IPS-15b (cell line): Measurements from ENCODE around the gene PDE7B.

Experiments
- H3K27me3 ChIP-seq: one replicate; pipeline ENCODE4 v1.6.1; 2013; ENCODE audit warnings: low read length; ENCODE audit not compliant: control insufficient read depth, insufficient read depth
- H3K36me3 ChIP-seq: one replicate; pipeline ENCODE4 v1.6.1; 2013; ENCODE audit warnings: low read length; ENCODE audit not compliant: control insufficient read depth, insufficient read depth
- H3K4me1 ChIP-seq: one replicate; pipeline ENCODE4 v1.6.1; 2013; ENCODE audit warnings: mild to moderate bottlenecking, low read length; ENCODE audit not compliant: control insufficient read depth, insufficient read depth
- H3K4me3 ChIP-seq: one replicate; pipeline ENCODE4 v1.5.1; 2013; ENCODE audit warnings: low read depth, low read length
- H3K9ac ChIP-seq: one replicate; pipeline ENCODE4 v1.6.1; 2013; ENCODE audit warnings: low read depth, mild to moderate bottlenecking, low read length
- H3K9me3 ChIP-seq: one replicate; pipeline ENCODE4 v1.6.1; 2013; ENCODE audit warnings: mild to moderate bottlenecking, low read length; ENCODE audit not compliant: control insufficient read depth, insufficient read depth

PDE7B gene

GRCh38 chr6:135895231-135895911 lies 43.9 kb downstream of the PDE7B start:
- Histone ChIP-seq H3K4me3 (no peak overlapping the region), H3K36me3 (no peaks in the 10 kb centered on the region), H3K9ac (no peak overlapping the region), H3K27me3 (no peaks in the 10 kb centered on the region), H3K4me1 (no peaks in the 10 kb centered on the region), H3K9me3 (no peaks in the 10 kb centered on the region)

GRCh38 chr6:135897087-135897486 lies 45.6 kb downstream of the PDE7B start:
- no peaks in the 10 kb centered on the region for H3K27me3 ChIP-seq
- H3K9ac ChIP-seq: no peak overlapping the region
- no peaks in the 10 kb centered on the region for H3K4me1 ChIP-seq
- no peak overlapping the region for H3K4me3 ChIP-seq
- no peaks in the 10 kb centered on the region for H3K9me3 ChIP-seq
- no peaks in the 10 kb centered on the region for H3K36me3 ChIP-seq

GRCh38 chr6:135901774-135902524 lies 50.4 kb downstream of the PDE7B start:
- no peaks in the 10 kb centered on the region for H3K9me3 ChIP-seq
- H3K9ac ChIP-seq: no peak overlapping the region
- no peaks in the 10 kb centered on the region for H3K36me3 ChIP-seq
- no peak overlapping the region for H3K4me3 ChIP-seq
- no peaks in the 10 kb centered on the region for H3K27me3 ChIP-seq
- no peaks in the 10 kb centered on the region for H3K4me1 ChIP-seq

GRCh38 chr6:135902756-135903331 lies 51.3 kb downstream of the PDE7B start:
- Histone ChIP-seq H3K9me3 (no peaks in the 10 kb centered on the region), H3K4me1 (no peaks in the 10 kb centered on the region), H3K27me3 (no peaks in the 10 kb centered on the region), H3K36me3 (no peaks in the 10 kb centered on the region), H3K4me3 (no peak overlapping the region), H3K9ac (no peak overlapping the region)

GRCh38 chr6:135904666-135905065 lies 53.2 kb downstream of the PDE7B start:
- no peaks in the 10 kb centered on the region for H3K36me3 ChIP-seq
- no peak overlapping the region for H3K9ac ChIP-seq
- no peaks in the 10 kb centered on the region for H3K9me3 ChIP-seq
- H3K4me3 ChIP-seq: no peak overlapping the region
- H3K4me1 ChIP-seq: no peaks in the 10 kb centered on the region
- H3K27me3 ChIP-seq: no peaks in the 10 kb centered on the region

DNA sequence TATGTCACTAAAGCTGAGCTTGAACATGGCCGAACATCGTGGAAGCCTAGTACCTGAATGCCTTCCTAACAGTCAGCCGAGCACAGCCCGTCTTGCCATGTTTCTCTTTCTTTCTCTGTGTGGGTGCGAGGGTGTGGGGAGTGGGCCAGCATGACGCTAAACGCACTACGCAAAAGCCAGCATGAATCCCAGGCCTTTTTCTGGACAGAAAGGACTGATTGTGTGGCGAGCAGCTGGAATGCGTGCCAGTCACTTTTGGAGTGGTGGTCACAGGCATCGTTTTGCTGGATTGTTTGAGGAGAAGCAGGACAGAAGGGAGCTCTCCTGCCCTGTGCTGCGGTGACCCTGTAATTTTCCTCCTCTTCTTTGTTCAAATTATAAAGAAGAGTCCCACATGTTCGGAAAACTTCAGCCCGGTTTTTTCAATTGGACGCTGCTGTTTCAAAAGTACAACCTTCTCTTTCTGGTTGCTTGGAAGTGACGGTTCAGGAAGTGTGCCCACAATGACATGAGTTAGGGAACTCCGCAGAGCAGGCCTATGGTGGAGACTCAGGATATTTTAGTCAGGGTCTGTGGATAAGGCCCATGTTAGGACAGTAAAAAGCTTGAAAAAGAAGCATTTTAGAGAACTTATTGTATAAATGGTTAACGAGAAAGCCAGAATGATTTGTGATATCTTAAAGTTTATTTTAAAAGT lies 54.3 kb downstream of the PDE7B start:
- Histone ChIP-seq H3K9me3 (no peaks in the 10 kb centered on the region), H3K27me3 (no peaks in the 10 kb centered on the region), H3K36me3 (no peaks in the 10 kb centered on the region), H3K4me1 (no peaks in the 10 kb centered on the region), H3K9ac (no peak overlapping the region), H3K4me3 (no peak overlapping the region)

GRCh38 chr6:135906542-135906941 lies 55.0 kb downstream of the PDE7B start:
- H3K27me3 ChIP-seq: no peaks in the 10 kb centered on the region
- no peak overlapping the region for H3K9ac ChIP-seq
- no peak overlapping the region for H3K4me3 ChIP-seq
- H3K36me3 ChIP-seq: no peaks in the 10 kb centered on the region
- H3K4me1 ChIP-seq: no peaks in the 10 kb centered on the region
- no peaks in the 10 kb centered on the region for H3K9me3 ChIP-seq

GRCh38 chr6:135906972-135907465 lies 55.5 kb downstream of the PDE7B start:
- Histone ChIP-seq H3K36me3 (no peaks in the 10 kb centered on the region), H3K4me3 (no peak overlapping the region), H3K9ac (no peak overlapping the region), H3K9me3 (no peaks in the 10 kb centered on the region), H3K4me1 (no peaks in the 10 kb centered on the region), H3K27me3 (no peaks in the 10 kb centered on the region)

- Histone ChIP-seq H3K9ac (no peak overlapping the region), H3K36me3 (no peaks in the 10 kb centered on the region), H3K9me3 (no peaks in the 10 kb centered on the region), H3K4me3 (no peak overlapping the region), H3K4me1 (no peaks in the 10 kb centered on the region), H3K27me3 (no peaks in the 10 kb centered on the region)
These were observed 58.4 kb downstream of the PDE7B start for GRCh38 chr6:135909737-135910387.

- no peak overlapping the region for H3K9ac ChIP-seq
- no peaks in the 10 kb centered on the region for H3K27me3 ChIP-seq
- H3K9me3 ChIP-seq: no peaks in the 10 kb centered on the region
- no peaks in the 10 kb centered on the region for H3K36me3 ChIP-seq
- H3K4me3 ChIP-seq: no peak overlapping the region
- H3K4me1 ChIP-seq: no peaks in the 10 kb centered on the region
These were observed 59.5 kb downstream of the PDE7B start for GRCh38 chr6:135910790-135911618.
